Smooth muscle cell of the brain vasculature (primary cell): ENCODE data around the gene BRSK1.

ENCODE experiments used
- DNase-seq: peaks from one replicate; pipeline ENCODE4 v3.0.0-alpha.2; 2012; ENCODE audit warnings: low read depth, low spot score

Gene BRSK1

GRCh38 chr19:55353356-55353802 lies 69.6 kb downstream of the BRSK1 start:
- no peak for DNase-seq

DNA sequence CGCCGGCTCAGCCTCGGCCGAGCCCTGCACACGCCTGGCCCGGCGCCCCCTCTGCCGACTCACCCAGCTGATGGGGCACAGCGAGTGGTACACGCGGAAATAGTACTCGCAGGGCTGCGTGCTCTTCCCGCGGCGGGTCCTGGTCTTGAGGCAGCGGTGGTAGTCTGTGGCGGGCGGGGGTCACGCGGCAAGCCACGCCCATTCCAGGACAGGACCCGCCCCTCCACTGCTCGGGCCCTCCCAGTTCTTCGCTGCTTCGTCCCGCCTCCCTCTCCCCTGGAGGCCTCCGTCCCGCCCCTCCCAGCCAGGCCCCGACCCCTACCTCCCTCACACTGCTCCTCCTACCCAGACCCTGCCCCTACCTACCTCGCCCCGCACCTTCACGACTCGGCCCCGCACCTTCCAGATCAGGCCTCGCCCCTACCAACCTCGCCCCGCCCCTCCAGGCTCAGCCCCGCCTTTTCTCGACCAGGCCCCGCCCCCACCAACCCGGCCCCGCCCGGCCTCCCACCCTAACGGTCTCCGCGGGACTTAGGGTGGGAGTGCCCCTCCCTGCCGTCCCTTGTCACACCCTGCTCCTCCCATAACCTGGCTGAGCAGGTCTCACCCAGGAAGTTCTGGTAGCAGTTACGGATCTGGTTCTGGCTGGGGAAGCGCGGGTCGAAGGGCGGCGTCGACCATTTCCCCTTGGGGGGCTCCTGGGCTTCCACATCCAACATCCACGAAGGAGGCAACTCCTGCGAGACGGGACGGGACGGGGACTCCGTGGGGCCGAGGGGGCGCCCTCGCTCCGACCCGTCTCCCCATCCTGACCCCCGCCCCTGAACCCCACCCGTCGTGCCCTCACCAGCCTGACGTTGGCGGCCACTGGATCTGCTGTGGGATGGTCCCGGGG lies 70.3 kb downstream of the BRSK1 start:
- no peak for DNase-seq

DNA sequence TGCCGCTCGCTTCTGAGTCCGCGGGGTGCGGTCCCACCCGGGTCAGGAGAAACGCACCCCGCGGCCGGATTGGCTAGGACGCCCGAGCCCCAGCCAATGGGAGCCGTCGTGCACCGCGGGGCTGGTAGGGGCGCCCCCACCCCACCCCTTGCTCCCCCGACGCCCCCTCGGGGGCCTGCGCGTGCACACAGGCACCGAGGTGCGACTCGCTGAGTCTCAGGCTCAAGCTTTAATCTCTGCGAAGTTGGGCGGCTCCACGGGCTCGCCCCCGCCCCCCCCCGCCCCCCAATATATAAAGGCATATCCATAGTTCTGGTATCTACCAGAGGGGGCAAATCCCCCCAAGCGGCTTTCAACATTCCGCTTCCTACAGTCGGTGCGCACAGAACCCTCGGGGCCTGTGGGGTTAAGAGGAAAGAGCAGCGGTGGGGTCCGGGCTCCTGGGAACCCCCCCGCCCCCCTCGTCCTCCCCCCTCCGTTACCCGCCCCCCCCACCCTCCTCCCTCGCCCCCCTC lies 71.0 kb downstream of the BRSK1 start, which contains the start of gene COX6B2:
Gene COX6B2 (minus strand): TSS at position 22 of the 515 bp plus-strand sequence. CDS start 198 bp downstream, outside the sequence.
- no peak for DNase-seq

DNA sequence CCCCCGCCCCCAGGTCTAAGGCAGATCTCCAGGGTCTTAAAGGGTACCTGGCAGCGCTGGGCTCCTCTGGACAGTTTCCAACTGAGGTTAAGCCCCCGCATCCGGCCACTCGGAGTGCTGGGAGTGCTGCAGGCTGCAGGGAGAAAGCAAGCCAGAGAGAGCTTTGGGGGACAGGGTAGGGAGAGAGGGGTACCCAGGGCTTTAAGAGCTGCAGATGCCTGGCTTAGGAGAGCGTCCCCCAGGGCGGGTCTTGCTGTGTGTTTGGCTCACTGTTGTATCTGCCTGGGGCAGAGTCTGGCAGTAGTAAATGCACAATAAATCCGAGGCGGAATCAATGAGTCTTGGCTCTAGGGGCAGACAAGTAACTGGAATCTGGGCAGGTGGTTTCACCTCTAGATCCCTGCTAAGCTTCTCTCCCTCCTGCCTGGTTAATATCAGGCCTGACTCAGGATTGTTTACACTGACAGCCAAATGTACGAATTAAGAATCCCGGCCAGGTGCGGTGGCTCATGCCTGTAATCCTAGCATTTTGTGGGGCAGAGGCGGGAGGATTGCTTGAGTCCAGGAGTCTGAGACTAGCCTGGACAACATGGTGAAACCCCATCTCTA lies 71.5 kb downstream of the BRSK1 start:
- DNase-seq, result no peak

- no peak for DNase-seq
Measured at GRCh38 chr19:55358493-55358892, 74.7 kb downstream of the BRSK1 start.

GRCh38 chr19:55358943-55359908 lies 75.4 kb downstream of the BRSK1 start:
- DNase-seq, result no peak

DNA sequence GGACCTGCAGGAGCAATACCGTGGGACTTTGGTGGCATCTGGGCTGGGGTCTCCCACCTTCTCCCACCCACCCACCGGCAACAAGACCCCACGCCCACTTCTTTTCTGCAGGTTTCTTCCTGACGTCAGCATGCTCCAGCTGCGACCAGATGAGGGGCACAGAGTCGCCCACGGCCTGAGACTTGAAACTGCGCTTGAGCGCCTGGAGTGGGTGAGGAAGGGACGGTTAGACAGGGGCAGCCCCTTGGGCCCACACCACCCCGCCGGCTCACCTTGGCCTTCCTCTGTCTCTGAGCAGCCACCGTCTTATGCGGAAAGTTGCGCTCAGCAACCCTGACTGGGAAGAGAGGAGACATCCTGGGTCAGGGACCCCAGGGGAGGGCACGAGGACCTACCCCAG lies 77.1 kb downstream of the BRSK1 start:
- no peak for DNase-seq
